Ovary (tissue), 3 donors: ENCODE measurements around the gene CNTNAP1.

Experiments used
- CTCF ChIP-seq, 3 donors: fragments of 450-650 bp in 2 of 3; fragments of 200-600 bp in 1 of 3; IDR thresholded peaks; one replicate each; pipeline versions ENCODE4 v1.5.1 to v1.8.0; 2016 to 2022; ENCODE audit warnings: antibody characterized with exemption in 3 of 3, mild to moderate bottlenecking in 1 of 3
- POLR2A ChIP-seq: fragments of 450-650 bp; IDR thresholded peaks from one replicate; pipeline ENCODE4 v1.6.1; 2017; ENCODE audit warnings: antibody characterized with exemption, mild to moderate bottlenecking, moderate library complexity
- donor health status: DM: no; HTN: no; CAD: no.

- TF ChIP-seq CTCF (IDR thresholded peaks at IDR 0.05) (no peak), POLR2A (no peak)
These were observed 16.7 kb upstream of the CNTNAP1 start for GRCh38 chr17:42665581-42666001.
